Astrocyte of the spinal cord (primary cell): ENCODE data around the gene PDGFRB.

Experiments used
- DNase-seq: peaks from one replicate; pipeline ENCODE4 v3.0.0; 2011; ENCODE audit warnings: low read depth, low spot score
- H3K4me3 ChIP-seq: 2 replicates; pipeline ENCODE4 v1.5.1; 2011; ENCODE audit warnings: low read depth, mild to moderate bottlenecking, low read length, moderate library complexity
- CTCF ChIP-seq: IDR thresholded peaks from 2 replicates; pipeline ENCODE4 v1.5.1; 2012; ENCODE audit warnings: low read depth, mild to moderate bottlenecking, low read length, inconsistent platforms
- in situ Hi-C: cut with HindIII; loops from 2 replicates; pipeline ENCODE4 v1.10.0; 2017; ENCODE audit warnings: low sequenced_read_pairs

PDGFRB gene

GRCh38 chr5:150129454-150129812, 26.2 kb downstream of the PDGFRB start:
- no peak for DNase-seq
- TF ChIP-seq CTCF: no peak
- in situ Hi-C loops: no loop called here
- H3K4me3 ChIP-seq: no peak overlapping the region

GRCh38 chr5:150126921-150127265, 28.8 kb downstream of the PDGFRB start:
- DNase-seq: no peak
- in situ Hi-C loops: no loop called here
- H3K4me3 ChIP-seq: no peak overlapping the region
- no peak for TF ChIP-seq CTCF

- in situ Hi-C loops: no loop called here
- no peak overlapping the region for H3K4me3 ChIP-seq
- DNase-seq: no peak
- no peak for TF ChIP-seq CTCF
These were observed 29.3 kb downstream of the PDGFRB start for GRCh38 chr5:150126199-150126920.

- no peak overlapping the region for H3K4me3 ChIP-seq
- in situ Hi-C loops: no loop called here
- DNase-seq: no peak
- TF ChIP-seq CTCF: no peak
These were observed 30.3 kb downstream of the PDGFRB start for GRCh38 chr5:150125334-150125733.

GRCh38 chr5:150124596-150124995, 31.0 kb downstream of the PDGFRB start:
- DNase-seq: no peak
- no peak overlapping the region for H3K4me3 ChIP-seq
- no peak for TF ChIP-seq CTCF
- in situ Hi-C loops: no loop called here

GRCh38 chr5:150124111-150124557, 31.5 kb downstream of the PDGFRB start:
- no peak overlapping the region for H3K4me3 ChIP-seq
- no peak for TF ChIP-seq CTCF
- no peak for DNase-seq
- in situ Hi-C loops: no loop called here
